GM21360 (cell line): Measurements from ENCODE around the gene DNAH14.
"Not testable (repeated sequence)": the region's sequence is repeated elsewhere in the genome, so short reads cannot be mapped to it uniquely, and the experiment has no call there.

Experiments used
- ATAC-seq: cut with Tn5 transposase; IDR thresholded peaks from one replicate; pipeline ENCODE4 v1.9.1; 2021; ENCODE audit warnings: mild to moderate bottlenecking, moderate library complexity; ENCODE audit not compliant: unreplicated experiment

The DNAH14 gene

GRCh38 chr1:224929335-224930237, at the start of gene DNAH14:
Gene DNAH14 (plus strand): TSS chr1:224929675. CDS start chr1:224952703, 23,028 bp downstream.
- ATAC-seq, result no peak

- ATAC-seq, result no peak
These were observed 48.7 kb upstream of the DNAH14 start for GRCh38 chr1:224880593-224881307.

- not testable (repeated sequence) for ATAC-seq
These were observed 48.2 kb upstream of the DNAH14 start for GRCh38 chr1:224881308-224881692.

GRCh38 chr1:224881762-224882211, 47.7 kb upstream of the DNAH14 start:
- ATAC-seq, result no peak

- ATAC-seq, result no peak
These were observed 47.2 kb upstream of the DNAH14 start for GRCh38 chr1:224882264-224882663.

- no peak for ATAC-seq
These were observed 46.4 kb upstream of the DNAH14 start for GRCh38 chr1:224883091-224883490.

- ATAC-seq, result no peak
These were observed 45.1 kb upstream of the DNAH14 start for GRCh38 chr1:224884361-224884801.

- not testable (repeated sequence) for ATAC-seq
These were observed 44.1 kb upstream of the DNAH14 start for GRCh38 chr1:224885376-224885775.

GRCh38 chr1:224894915-224895314, 34.6 kb upstream of the DNAH14 start:
- no peak for ATAC-seq

- ATAC-seq, result no peak
These were observed 33.2 kb upstream of the DNAH14 start for GRCh38 chr1:224896130-224896781.

- ATAC-seq, result no peak
These were observed 31.7 kb upstream of the DNAH14 start for GRCh38 chr1:224897529-224898327.

GRCh38 chr1:224898937-224899336, 30.5 kb upstream of the DNAH14 start:
- no peak for ATAC-seq

- no peak for ATAC-seq
These were observed 29.3 kb upstream of the DNAH14 start for GRCh38 chr1:224900062-224900630.

- no peak for ATAC-seq
These were observed 28.2 kb upstream of the DNAH14 start for GRCh38 chr1:224901087-224901810.

GRCh38 chr1:224903955-224904354, 25.5 kb upstream of the DNAH14 start:
- no peak for ATAC-seq

GRCh38 chr1:224906340-224906739, 23.1 kb upstream of the DNAH14 start:
- ATAC-seq, result no peak

- no peak for ATAC-seq
These were observed 18.3 kb upstream of the DNAH14 start for GRCh38 chr1:224911217-224911616.

GRCh38 chr1:224914292-224914900, 15.1 kb upstream of the DNAH14 start:
- ATAC-seq, result no peak

- ATAC-seq, result no peak
These were observed 10.0 kb upstream of the DNAH14 start for GRCh38 chr1:224919508-224919907.
